Astrocyte (in vitro differentiated cells and primary cell): ENCODE results near the gene OR5K2. TPM values are rescaled to one million over a fixed set of nuclear protein-coding genes. Genes with fewer than 3 reads are reported as not detected.

ENCODE experiments used
- DNase-seq: peaks from one replicate; pipeline ENCODE4 v3.0.0-alpha.2; 2010; ENCODE audit warnings: low read depth
- FAIRE-seq: peaks from 2 replicates; lab custom pipeline; 2011; peaks lifted over from hg19 to GRCh38; lab: Jason Lieb, UNC
- H2AFZ ChIP-seq: 2 replicates; pipeline ENCODE4 v1.6.0; 2012; ENCODE audit warnings: low read depth, low read length, inconsistent platforms
- H3K27ac ChIP-seq: 2 replicates; pipeline ENCODE4 v1.5.1; 2011; ENCODE audit warnings: low read depth, low read length, inconsistent platforms
- H3K27me3 ChIP-seq: 2 replicates; pipeline ENCODE4 v1.6.0; 2011; ENCODE audit warnings: low read length, inconsistent platforms; ENCODE audit not compliant: insufficient read depth
- H3K36me3 ChIP-seq: 2 replicates; pipeline ENCODE4 v1.5.1; 2011; ENCODE audit warnings: low read length, inconsistent platforms; ENCODE audit not compliant: insufficient read depth
- H3K4me1 ChIP-seq: 2 replicates; pipeline ENCODE4 v1.5.1; 2011; ENCODE audit warnings: low read length, inconsistent platforms; ENCODE audit not compliant: insufficient read depth
- H3K4me2 ChIP-seq: 2 replicates; pipeline ENCODE4 v1.6.0; 2012; ENCODE audit warnings: low read length, inconsistent platforms
- H3K4me3 ChIP-seq: 2 replicates; pipeline ENCODE4 v1.5.1; 2011; ENCODE audit warnings: low read depth, mild to moderate bottlenecking, low read length, inconsistent platforms; ENCODE audit not compliant: insufficient read depth
- H3K79me2 ChIP-seq: 2 replicates; pipeline ENCODE4 v1.6.0; 2012; ENCODE audit warnings: mild to moderate bottlenecking, low read length, inconsistent platforms; ENCODE audit not compliant: insufficient read depth
- H3K9ac ChIP-seq: 2 replicates; pipeline ENCODE4 v1.6.0; 2012; ENCODE audit warnings: mild to moderate bottlenecking, low read length, inconsistent platforms
- H3K9me3 ChIP-seq: 2 replicates; pipeline ENCODE4 v1.5.1; 2012; ENCODE audit warnings: low read depth, mild to moderate bottlenecking, low read length, inconsistent platforms; ENCODE audit not compliant: insufficient read depth
- H4K20me1 ChIP-seq: 2 replicates; pipeline ENCODE4 v1.6.0; 2012; ENCODE audit warnings: low read length, inconsistent platforms; ENCODE audit not compliant: insufficient read depth
- H3K27ac Mint-ChIP-seq: one replicate; pipeline ENCODE4 v1.8.0; 2021; ENCODE audit warnings: mild to moderate bottlenecking, mixed read lengths; ENCODE audit not compliant: unreplicated experiment
- H3K27me3 Mint-ChIP-seq: one replicate; pipeline ENCODE4 v1.8.0; 2021; ENCODE audit warnings: low read depth, mixed read lengths; ENCODE audit not compliant: unreplicated experiment
- H3K36me3 Mint-ChIP-seq: one replicate; pipeline ENCODE4 v1.8.0; 2021; ENCODE audit warnings: low read depth, mixed read lengths; ENCODE audit not compliant: unreplicated experiment
- H3K4me1 Mint-ChIP-seq: one replicate; pipeline ENCODE4 v1.8.0; 2021; ENCODE audit warnings: low read depth, mixed read lengths; ENCODE audit not compliant: unreplicated experiment
- H3K4me3 Mint-ChIP-seq: one replicate; pipeline ENCODE4 v1.8.0; 2021; ENCODE audit warnings: mild to moderate bottlenecking, moderate library complexity, mixed read lengths; ENCODE audit not compliant: unreplicated experiment
- H3K9me3 Mint-ChIP-seq: one replicate; pipeline ENCODE4 v1.8.0; 2021; ENCODE audit warnings: mild to moderate bottlenecking, mixed read lengths; ENCODE audit not compliant: unreplicated experiment
- CTCF ChIP-seq: IDR thresholded peaks from 2 replicates; pipeline ENCODE4 v1.5.1; 2011; ENCODE audit warnings: low read depth, mild to moderate bottlenecking, inconsistent platforms, low read length, moderate library complexity; ENCODE audit not compliant: insufficient read depth
- EZH2 ChIP-seq: IDR thresholded peaks from 2 replicates; pipeline ENCODE4 v1.6.1; 2012; ENCODE audit warnings: mild to moderate bottlenecking, low read length, inconsistent platforms; ENCODE audit not compliant: insufficient read depth
- total RNA-seq: library from RNA; stranded (reverse); gene quantifications from 2 replicates; pipeline ENCODE4 v1.2.1, GENCODE V29; 2021

The OR5K2 gene
- total RNA-seq, 1 donor from 2014 or later = not detected

GRCh38 chr3:98483626-98484025 is 13.9 kb upstream of the OR5K2 start:
- Mint-ChIP-seq H3K9me3 (peaks cover 10% of the 10 kb centered on the region), H3K27ac (no peak overlapping the region), H3K4me3 (no peak overlapping the region), H3K4me1 (no peaks in the 10 kb centered on the region), H3K27me3 (no peaks in the 10 kb centered on the region), H3K36me3 (peaks cover 3% of the 10 kb centered on the region)
- Histone ChIP-seq H3K79me2 (no peaks in the 10 kb centered on the region), H3K4me1 (no peaks in the 10 kb centered on the region), H3K27me3 (no peaks in the 10 kb centered on the region), H3K27ac (no peak overlapping the region), H3K4me2 (no peak overlapping the region), H3K9ac (no peak overlapping the region), H3K36me3 (no peaks in the 10 kb centered on the region), H3K9me3 (peaks cover 4% of the 10 kb centered on the region), H3K4me3 (no peak overlapping the region), H2AFZ (no peak overlapping the region), H4K20me1 (no peaks in the 10 kb centered on the region)
- TF ChIP-seq CTCF (no peak), EZH2 (no peak)
- no peak for FAIRE-seq
- no peak for DNase-seq

- no peak for FAIRE-seq
- no peak overlapping the region for H3K27ac Mint-ChIP-seq
- no peaks in the 10 kb centered on the region for H3K36me3 Mint-ChIP-seq
Observed at GRCh38 chr3:98500019-98500418, 2.5 kb downstream of the OR5K2 start.

More at GRCh38 chr3:98500019-98500418, 2.5 kb downstream of the OR5K2 start:
- H2AFZ ChIP-seq = no peak overlapping the region
- no peaks in the 10 kb centered on the region for H3K4me1 ChIP-seq
- no peak overlapping the region for H3K9ac ChIP-seq
- H3K27ac ChIP-seq = no peak overlapping the region
- TF ChIP-seq EZH2 (no peak), CTCF (no peak)
- H3K9me3 ChIP-seq = no peaks in the 10 kb centered on the region
- no peak overlapping the region for H3K4me2 ChIP-seq
- no peak overlapping the region for H3K4me3 ChIP-seq
- no peaks in the 10 kb centered on the region for H4K20me1 ChIP-seq
- H3K79me2 ChIP-seq = no peaks in the 10 kb centered on the region
- H3K27me3 ChIP-seq = no peaks in the 10 kb centered on the region
- no peaks in the 10 kb centered on the region for H3K27me3 Mint-ChIP-seq
- no peak for DNase-seq
- no peak overlapping the region for H3K4me3 Mint-ChIP-seq
- no peaks in the 10 kb centered on the region for H3K9me3 Mint-ChIP-seq
- H3K4me1 Mint-ChIP-seq = no peaks in the 10 kb centered on the region
- H3K36me3 ChIP-seq = no peaks in the 10 kb centered on the region
